Ishikawa (cell line): Measurements from ENCODE around the gene GIMAP7.

Experiments used
- CEBPB ChIP-seq: IDR thresholded peaks from 2 replicates; pipeline ENCODE4 v1.6.1; 2012
- CREB1 ChIP-seq: IDR thresholded peaks from 2 replicates; pipeline ENCODE4 v1.6.1; 2012; ENCODE audit warnings: low read depth
- EGR1 ChIP-seq: IDR thresholded peaks from 2 replicates; pipeline ENCODE4 v1.6.1; 2012
- EP300 ChIP-seq: IDR thresholded peaks from 2 replicates; pipeline ENCODE4 v1.6.1; 2012; ENCODE audit warnings: borderline replicate concordance
- FOXM1 ChIP-seq: IDR thresholded peaks from 2 replicates; pipeline ENCODE4 v1.6.1; 2012; ENCODE audit warnings: low read depth, borderline replicate concordance
- NFIC ChIP-seq: IDR thresholded peaks from 2 replicates; pipeline ENCODE4 v1.6.1; 2012
- RAD21 ChIP-seq: IDR thresholded peaks from 2 replicates; pipeline ENCODE4 v1.6.1; 2012; ENCODE audit warnings: low read depth
- TAF1 ChIP-seq: IDR thresholded peaks from 2 replicates; pipeline ENCODE4 v1.6.1; 2012; ENCODE audit warnings: low read depth, mild to moderate bottlenecking
- TCF12 ChIP-seq: IDR thresholded peaks from 2 replicates; pipeline ENCODE4 v1.6.1; 2012; ENCODE audit warnings: low read depth
- TEAD4 ChIP-seq: IDR thresholded peaks from 2 replicates; pipeline ENCODE4 v1.6.1; 2012
- YY1 ChIP-seq: IDR thresholded peaks from 2 replicates; pipeline ENCODE4 v1.6.1; 2012; ENCODE audit warnings: low read depth
- ZBTB7A ChIP-seq: IDR thresholded peaks from 2 replicates; pipeline ENCODE4 v1.6.1; 2012; ENCODE audit warnings: low read depth
- TF ChIP-seq, protein P1 (sequence below): IDR thresholded peaks from 2 replicates; pipeline ENCODE4 v1.6.1; 2012; ENCODE audit warnings: low read depth, mild to moderate bottlenecking
- TF ChIP-seq, protein P2 (sequence below): IDR thresholded peaks from 2 replicates; pipeline ENCODE4 v1.6.1; 2012
- TF ChIP-seq, protein P3 (sequence below): IDR thresholded peaks from 2 replicates; pipeline ENCODE4 v1.6.1; 2012

GIMAP7 gene

DNA sequence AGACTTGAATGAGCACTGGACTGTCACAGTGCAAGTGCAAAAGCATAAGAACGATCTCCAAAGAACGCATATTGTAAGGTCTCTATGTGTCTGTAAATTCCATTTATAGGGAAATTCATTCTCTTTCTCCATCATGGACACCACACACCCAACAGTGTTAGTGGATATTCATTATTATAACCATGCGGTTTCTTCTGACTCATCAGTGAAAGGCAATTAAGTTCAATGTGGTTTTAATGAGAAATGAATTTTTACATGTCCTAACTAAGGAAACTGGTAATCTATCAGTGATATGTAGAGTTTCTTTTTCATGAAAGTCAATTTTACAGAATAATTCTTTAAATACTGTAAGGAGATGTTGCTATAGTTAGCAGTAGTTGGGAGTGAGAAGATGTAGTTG is 38.4 kb upstream of the GIMAP7 start:
- TF ChIP-seq EP300, result no peak
- no peak for TF ChIP-seq ZBTB7A
- TF ChIP-seq CREB1, result no peak
- TF ChIP-seq, protein P1, sequence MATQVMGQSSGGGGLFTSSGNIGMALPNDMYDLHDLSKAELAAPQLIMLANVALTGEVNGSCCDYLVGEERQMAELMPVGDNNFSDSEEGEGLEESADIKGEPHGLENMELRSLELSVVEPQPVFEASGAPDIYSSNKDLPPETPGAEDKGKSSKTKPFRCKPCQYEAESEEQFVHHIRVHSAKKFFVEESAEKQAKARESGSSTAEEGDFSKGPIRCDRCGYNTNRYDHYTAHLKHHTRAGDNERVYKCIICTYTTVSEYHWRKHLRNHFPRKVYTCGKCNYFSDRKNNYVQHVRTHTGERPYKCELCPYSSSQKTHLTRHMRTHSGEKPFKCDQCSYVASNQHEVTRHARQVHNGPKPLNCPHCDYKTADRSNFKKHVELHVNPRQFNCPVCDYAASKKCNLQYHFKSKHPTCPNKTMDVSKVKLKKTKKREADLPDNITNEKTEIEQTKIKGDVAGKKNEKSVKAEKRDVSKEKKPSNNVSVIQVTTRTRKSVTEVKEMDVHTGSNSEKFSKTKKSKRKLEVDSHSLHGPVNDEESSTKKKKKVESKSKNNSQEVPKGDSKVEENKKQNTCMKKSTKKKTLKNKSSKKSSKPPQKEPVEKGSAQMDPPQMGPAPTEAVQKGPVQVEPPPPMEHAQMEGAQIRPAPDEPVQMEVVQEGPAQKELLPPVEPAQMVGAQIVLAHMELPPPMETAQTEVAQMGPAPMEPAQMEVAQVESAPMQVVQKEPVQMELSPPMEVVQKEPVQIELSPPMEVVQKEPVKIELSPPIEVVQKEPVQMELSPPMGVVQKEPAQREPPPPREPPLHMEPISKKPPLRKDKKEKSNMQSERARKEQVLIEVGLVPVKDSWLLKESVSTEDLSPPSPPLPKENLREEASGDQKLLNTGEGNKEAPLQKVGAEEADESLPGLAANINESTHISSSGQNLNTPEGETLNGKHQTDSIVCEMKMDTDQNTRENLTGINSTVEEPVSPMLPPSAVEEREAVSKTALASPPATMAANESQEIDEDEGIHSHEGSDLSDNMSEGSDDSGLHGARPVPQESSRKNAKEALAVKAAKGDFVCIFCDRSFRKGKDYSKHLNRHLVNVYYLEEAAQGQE, result no peak
- TF ChIP-seq NFIC, result no peak
- no peak for TF ChIP-seq TCF12
- no peak for TF ChIP-seq EGR1
- no peak for TF ChIP-seq YY1
- no peak for TF ChIP-seq TAF1
- no peak for TF ChIP-seq FOXM1
- TF ChIP-seq CEBPB, result no peak
- TF ChIP-seq RAD21, result no peak
- TF ChIP-seq TEAD4, result no peak

DNA sequence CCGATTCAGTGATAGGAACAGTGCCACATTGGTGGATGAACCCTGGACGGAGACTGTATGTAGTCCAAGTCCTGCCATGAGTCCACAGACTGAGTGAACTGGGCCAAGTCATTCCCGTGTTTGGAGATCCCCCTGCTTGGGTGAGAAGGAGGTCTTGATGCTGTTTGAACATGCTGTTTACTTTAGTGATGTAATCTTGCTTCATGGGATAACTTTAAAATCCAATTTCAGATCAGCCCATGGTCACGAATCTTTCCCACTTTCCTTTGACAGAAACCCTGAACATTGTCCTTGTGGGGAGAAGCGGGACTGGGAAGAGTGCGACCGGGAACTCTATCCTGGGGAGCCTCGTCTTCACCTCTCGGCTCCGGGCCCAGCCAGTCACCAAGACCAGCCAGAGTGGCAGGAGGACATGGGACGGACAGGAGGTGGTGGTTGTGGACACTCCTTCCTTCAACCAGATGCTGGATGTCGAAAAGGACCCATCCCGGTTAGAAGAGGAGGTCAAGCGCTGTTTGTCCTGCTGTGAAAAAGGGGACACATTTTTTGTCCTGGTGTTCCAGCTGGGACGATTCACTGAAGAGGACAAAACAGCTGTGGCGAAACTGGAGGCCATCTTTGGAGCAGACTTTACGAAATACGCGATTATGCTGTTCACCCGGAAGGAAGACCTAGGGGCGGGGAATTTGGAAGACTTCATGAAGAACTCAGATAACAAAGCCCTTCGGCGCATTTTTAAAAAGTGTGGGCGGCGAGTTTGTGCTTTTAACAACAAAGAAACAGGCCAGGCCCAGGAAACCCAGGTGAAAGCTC is 37.6 kb upstream of the GIMAP7 start:
- TF ChIP-seq EGR1, result no peak
- TF ChIP-seq FOXM1, result no peak
- no peak for TF ChIP-seq TEAD4
- TF ChIP-seq YY1, result no peak
- TF ChIP-seq, protein P1, result no peak
- TF ChIP-seq, protein P2, sequence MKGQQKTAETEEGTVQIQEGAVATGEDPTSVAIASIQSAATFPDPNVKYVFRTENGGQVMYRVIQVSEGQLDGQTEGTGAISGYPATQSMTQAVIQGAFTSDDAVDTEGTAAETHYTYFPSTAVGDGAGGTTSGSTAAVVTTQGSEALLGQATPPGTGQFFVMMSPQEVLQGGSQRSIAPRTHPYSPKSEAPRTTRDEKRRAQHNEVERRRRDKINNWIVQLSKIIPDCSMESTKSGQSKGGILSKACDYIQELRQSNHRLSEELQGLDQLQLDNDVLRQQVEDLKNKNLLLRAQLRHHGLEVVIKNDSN, result no peak
- TF ChIP-seq, protein P3, sequence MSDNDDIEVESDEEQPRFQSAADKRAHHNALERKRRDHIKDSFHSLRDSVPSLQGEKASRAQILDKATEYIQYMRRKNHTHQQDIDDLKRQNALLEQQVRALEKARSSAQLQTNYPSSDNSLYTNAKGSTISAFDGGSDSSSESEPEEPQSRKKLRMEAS, result no peak
- TF ChIP-seq EP300, result no peak
- no peak for TF ChIP-seq RAD21

DNA sequence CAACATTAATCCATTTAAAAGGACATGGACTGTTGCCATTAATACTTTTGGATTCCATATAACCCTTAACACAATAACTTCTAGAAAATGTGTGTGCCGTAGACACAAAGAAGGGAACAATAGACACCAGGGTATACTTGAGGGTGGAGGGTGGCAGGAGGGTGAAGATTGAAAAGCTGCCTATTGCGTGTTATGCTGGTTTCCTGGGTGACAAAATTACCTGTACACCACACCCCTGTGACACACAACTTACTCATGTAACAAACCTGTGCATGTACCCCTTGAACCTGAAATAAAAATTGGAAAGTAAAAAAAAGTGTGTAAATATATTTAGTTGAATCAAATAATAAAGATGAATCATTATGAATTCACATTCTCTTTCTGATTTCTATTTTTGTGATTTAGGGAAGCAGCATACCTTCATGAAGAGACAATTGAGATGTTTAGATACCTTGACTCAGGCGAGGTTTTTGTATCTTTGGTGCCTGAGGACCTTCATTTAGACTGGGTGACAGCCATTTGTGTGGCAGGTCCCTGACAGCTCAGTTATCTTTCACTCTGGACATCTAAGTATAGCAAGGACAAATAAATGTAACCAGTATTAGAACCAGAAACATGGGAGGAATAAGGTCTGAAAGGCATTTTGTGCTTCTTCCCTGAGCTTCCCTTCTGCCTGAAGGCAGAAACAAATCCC is 35.5 kb upstream of the GIMAP7 start:
- no peak for TF ChIP-seq YY1

DNA sequence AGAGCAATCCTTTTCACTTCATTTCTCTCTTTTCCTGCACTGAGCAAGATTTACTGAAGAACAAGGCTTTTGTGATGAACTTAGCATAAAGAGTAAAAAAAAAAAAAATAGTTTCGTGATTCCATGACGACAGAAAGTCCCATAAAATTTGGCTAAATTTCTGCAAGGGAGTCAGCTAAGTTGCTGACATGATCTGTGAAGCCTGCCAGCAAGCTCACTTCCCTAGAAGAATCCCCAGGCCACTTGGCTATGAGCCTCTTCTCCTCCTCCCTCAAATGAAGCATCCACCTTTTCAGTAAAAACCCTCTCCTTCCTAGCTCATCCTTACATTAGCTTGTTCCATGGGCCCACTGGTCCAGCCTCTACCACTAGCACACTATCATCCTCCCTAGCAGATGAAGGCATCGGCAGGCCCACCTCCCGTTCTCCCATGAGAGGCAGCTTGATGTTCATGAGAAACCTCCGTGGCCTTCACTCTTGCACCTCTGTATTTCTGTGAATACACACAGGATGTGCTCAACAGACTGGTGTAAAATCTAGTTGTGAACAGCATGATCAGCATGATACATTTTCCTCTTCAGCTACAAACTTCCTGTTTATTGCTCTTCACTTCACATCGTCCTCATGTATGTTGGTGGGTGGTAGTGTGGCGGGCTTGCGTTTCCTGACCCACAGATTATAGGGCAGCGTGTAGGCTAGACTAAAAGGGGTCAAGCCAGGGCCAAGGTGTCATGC is 33.3 kb upstream of the GIMAP7 start:
- TF ChIP-seq TCF12 (no peak), EGR1 (no peak), CREB1 (no peak), CEBPB (no peak), NFIC (no peak), FOXM1 (no peak), TEAD4 (no peak), ZBTB7A (no peak), YY1 (no peak), RAD21 (no peak)
- TF ChIP-seq, protein P1, result no peak
- TF ChIP-seq, protein P2, result no peak
- TF ChIP-seq, protein P3, result no peak
